Dendritic cell treated with granulocyte-macrophage colony-stimulating factor and Interleukin-4, amounts not matched to agents 40 ng/mL and 50 ng/mL, for 4 days (primary cell): ENCODE results near the gene NIN.

Experiments
- H3K27ac Mint-ChIP-seq: one replicate; pipeline ENCODE4 v1.8.0; 2022; ENCODE audit warnings: mild to moderate bottlenecking, mixed read lengths
- H3K27me3 Mint-ChIP-seq: one replicate; pipeline ENCODE4 v1.8.0; 2022; ENCODE audit warnings: mild to moderate bottlenecking, mixed read lengths
- H3K36me3 Mint-ChIP-seq: one replicate; pipeline ENCODE4 v1.8.0; 2022; ENCODE audit warnings: low read depth, mixed read lengths
- H3K4me1 Mint-ChIP-seq: one replicate; pipeline ENCODE4 v1.8.0; 2022; ENCODE audit warnings: low read depth, mixed read lengths
- H3K4me3 Mint-ChIP-seq: one replicate; pipeline ENCODE4 v1.8.0; 2022; ENCODE audit warnings: mild to moderate bottlenecking, moderate library complexity, mixed read lengths
- H3K9me3 Mint-ChIP-seq: one replicate; pipeline ENCODE4 v1.8.0; 2022; ENCODE audit warnings: mixed read lengths
- intact Hi-C: fragments of 100-400 bp; cut with micrococcal nuclease; formaldehyde crosslinking; loops from one replicate; pipeline ENCODE4 v1.15.0; 2022

NIN gene

GRCh38 chr14:50740856-50741255, 90.1 kb downstream of the NIN start:
- intact Hi-C loops, result no loop called here
- Mint-ChIP-seq H3K4me1 (no peaks in the 10 kb centered on the region), H3K4me3 (no peak overlapping the region), H3K27me3 (no peaks in the 10 kb centered on the region), H3K9me3 (no peaks in the 10 kb centered on the region), H3K27ac (no peak overlapping the region), H3K36me3 (peaks cover 97% of the 10 kb centered on the region)

- H3K36me3 Mint-ChIP-seq, result peaks cover 95% of the 10 kb centered on the region
- no peaks in the 10 kb centered on the region for H3K4me1 Mint-ChIP-seq
- H3K9me3 Mint-ChIP-seq, result no peaks in the 10 kb centered on the region
- H3K4me3 Mint-ChIP-seq, result no peak overlapping the region
- intact Hi-C loops, result no loop called here
- H3K27ac Mint-ChIP-seq, result no peak overlapping the region
- H3K27me3 Mint-ChIP-seq, result no peaks in the 10 kb centered on the region
Measured at GRCh38 chr14:50739186-50739585, 91.8 kb downstream of the NIN start.

GRCh38 chr14:50736932-50737419, 94.0 kb downstream of the NIN start:
- Mint-ChIP-seq H3K27me3 (no peaks in the 10 kb centered on the region), H3K4me3 (no peak overlapping the region), H3K9me3 (no peaks in the 10 kb centered on the region), H3K36me3 (peaks cover 94% of the 10 kb centered on the region), H3K27ac (no peak overlapping the region), H3K4me1 (no peaks in the 10 kb centered on the region)
- intact Hi-C loops, result no loop called here

GRCh38 chr14:50734950-50735695, 95.8 kb downstream of the NIN start:
- peaks cover 94% of the 10 kb centered on the region for H3K36me3 Mint-ChIP-seq
- no peaks in the 10 kb centered on the region for H3K27me3 Mint-ChIP-seq
- H3K9me3 Mint-ChIP-seq, result no peaks in the 10 kb centered on the region
- no peak overlapping the region for H3K27ac Mint-ChIP-seq
- no peaks in the 10 kb centered on the region for H3K4me1 Mint-ChIP-seq
- intact Hi-C loops, result no loop called here
- no peak overlapping the region for H3K4me3 Mint-ChIP-seq

- H3K27ac Mint-ChIP-seq, result no peak overlapping the region
- no peak overlapping the region for H3K4me3 Mint-ChIP-seq
- no peaks in the 10 kb centered on the region for H3K4me1 Mint-ChIP-seq
- H3K36me3 Mint-ChIP-seq, result peaks cover 96% of the 10 kb centered on the region
- intact Hi-C loops, result no loop called here
- no peaks in the 10 kb centered on the region for H3K9me3 Mint-ChIP-seq
- no peaks in the 10 kb centered on the region for H3K27me3 Mint-ChIP-seq
Measured at GRCh38 chr14:50733494-50733893, 97.5 kb downstream of the NIN start.

GRCh38 chr14:50728836-50729235, 102.1 kb downstream of the NIN start:
- peaks cover 8% of the 10 kb centered on the region for H3K4me1 Mint-ChIP-seq
- no peak overlapping the region for H3K27ac Mint-ChIP-seq
- no peaks in the 10 kb centered on the region for H3K9me3 Mint-ChIP-seq
- intact Hi-C loops, result no loop called here
- H3K27me3 Mint-ChIP-seq, result no peaks in the 10 kb centered on the region
- H3K4me3 Mint-ChIP-seq, result no peak overlapping the region
- peaks cover 98% of the 10 kb centered on the region for H3K36me3 Mint-ChIP-seq

GRCh38 chr14:50726372-50727107, 104.4 kb downstream of the NIN start:
- Mint-ChIP-seq H3K4me1 (peaks cover 8% of the 10 kb centered on the region), H3K36me3 (peaks cover 95% of the 10 kb centered on the region), H3K27ac (no peak overlapping the region), H3K4me3 (no peak overlapping the region), H3K27me3 (no peaks in the 10 kb centered on the region), H3K9me3 (no peaks in the 10 kb centered on the region)
- intact Hi-C loops, result no loop called here

- peaks cover 8% of the 10 kb centered on the region for H3K4me1 Mint-ChIP-seq
- peaks cover 91% of the 10 kb centered on the region for H3K36me3 Mint-ChIP-seq
- H3K9me3 Mint-ChIP-seq, result no peaks in the 10 kb centered on the region
Measured at GRCh38 chr14:50725761-50726160, 105.2 kb downstream of the NIN start.

GRCh38 chr14:50719911-50720759, 110.8 kb downstream of the NIN start:
- intact Hi-C loops, result no loop called here
- H3K4me1 Mint-ChIP-seq, result no peaks in the 10 kb centered on the region
- H3K27me3 Mint-ChIP-seq, result no peaks in the 10 kb centered on the region
- no peak overlapping the region for H3K27ac Mint-ChIP-seq
- H3K36me3 Mint-ChIP-seq, result peaks cover 35% of the 10 kb centered on the region
- no peaks in the 10 kb centered on the region for H3K9me3 Mint-ChIP-seq
- H3K4me3 Mint-ChIP-seq, result no peak overlapping the region

More at GRCh38 chr14:50725761-50726160, 105.2 kb downstream of the NIN start:
- Mint-ChIP-seq H3K4me3 (no peak overlapping the region), H3K27me3 (no peaks in the 10 kb centered on the region), H3K27ac (no peak overlapping the region)
- intact Hi-C loops, result no loop called here

- Mint-ChIP-seq H3K4me3 (no peak overlapping the region), H3K4me1 (no peaks in the 10 kb centered on the region), H3K9me3 (no peaks in the 10 kb centered on the region), H3K36me3 (peaks cover 24% of the 10 kb centered on the region), H3K27me3 (no peaks in the 10 kb centered on the region), H3K27ac (no peak overlapping the region)
- intact Hi-C loops, result no loop called here
Measured at GRCh38 chr14:50718949-50719348, 112.0 kb downstream of the NIN start.

- Mint-ChIP-seq H3K4me1 (no peaks in the 10 kb centered on the region), H3K27ac (no peak overlapping the region), H3K4me3 (no peak overlapping the region), H3K9me3 (no peaks in the 10 kb centered on the region), H3K27me3 (no peaks in the 10 kb centered on the region), H3K36me3 (peaks cover 15% of the 10 kb centered on the region)
- intact Hi-C loops, result no loop called here
Measured at GRCh38 chr14:50717811-50718210, 113.2 kb downstream of the NIN start.

- Mint-ChIP-seq H3K36me3 (no peaks in the 10 kb centered on the region), H3K4me1 (no peaks in the 10 kb centered on the region), H3K4me3 (no peak overlapping the region), H3K27me3 (no peaks in the 10 kb centered on the region), H3K27ac (no peak overlapping the region), H3K9me3 (no peaks in the 10 kb centered on the region)
- intact Hi-C loops, result loop anchor here (1.0 to 2.0 kb wide), 2 partner anchors 95 to 114 kb away; no protein-coding TSS in a partner anchor
Measured at GRCh38 chr14:50714450-50715073, 116.4 kb downstream of the NIN start.

- Mint-ChIP-seq H3K36me3 (no peaks in the 10 kb centered on the region), H3K27ac (no peak overlapping the region)
- intact Hi-C loops, result no loop called here
Measured at GRCh38 chr14:50711043-50711442, 119.9 kb downstream of the NIN start.

More at GRCh38 chr14:50711043-50711442, 119.9 kb downstream of the NIN start:
- no peaks in the 10 kb centered on the region for H3K9me3 Mint-ChIP-seq
- H3K27me3 Mint-ChIP-seq, result no peaks in the 10 kb centered on the region
- H3K4me1 Mint-ChIP-seq, result no peaks in the 10 kb centered on the region
- H3K4me3 Mint-ChIP-seq, result no peak overlapping the region
